ENCODE data around the gene ROR1. TPM values are rescaled to one million over a fixed set of nuclear protein-coding genes. Genes with fewer than 3 reads are reported as not detected.

ROR1 gene
- total and polyA plus RNA-seq, 8 donors, result 25.5 to 95.8 (median 83.0) TPM

DNA sequence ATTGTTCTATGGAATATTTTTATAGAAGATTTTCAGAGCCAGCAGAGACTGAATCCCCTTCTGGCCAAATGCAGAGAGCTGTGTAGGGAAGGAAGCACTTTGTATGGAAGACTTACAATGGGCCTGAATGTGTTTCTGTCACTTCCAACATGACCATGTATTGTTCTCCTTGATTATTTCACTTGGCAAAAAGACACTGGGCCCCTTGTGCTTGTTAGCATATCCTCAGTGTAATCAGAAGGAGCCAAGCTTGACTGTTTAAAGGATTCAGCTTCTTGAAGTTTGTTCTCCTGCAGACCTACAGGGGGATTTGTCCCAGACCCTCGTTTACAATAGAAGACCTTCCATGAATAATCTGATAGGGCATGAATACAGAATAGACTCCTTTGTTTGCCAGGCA, 381.5 kb downstream of the ROR1 start:
- Histone ChIP-seq H3K27me3 (no peaks in the 10 kb centered on the region), H3K36me3 (no peaks in the 10 kb centered on the region), H3K27ac (no peak overlapping the region), H3K4me1 (no peaks in the 10 kb centered on the region), H3K4me3 (no peak overlapping the region), H3K9me3 (no peaks in the 10 kb centered on the region)
- intact Hi-C loops (cut with DNase I), result no loop called here
- ATAC-seq (no peak), DNase-seq (no peak)
- TF ChIP-seq, protein P1, sequence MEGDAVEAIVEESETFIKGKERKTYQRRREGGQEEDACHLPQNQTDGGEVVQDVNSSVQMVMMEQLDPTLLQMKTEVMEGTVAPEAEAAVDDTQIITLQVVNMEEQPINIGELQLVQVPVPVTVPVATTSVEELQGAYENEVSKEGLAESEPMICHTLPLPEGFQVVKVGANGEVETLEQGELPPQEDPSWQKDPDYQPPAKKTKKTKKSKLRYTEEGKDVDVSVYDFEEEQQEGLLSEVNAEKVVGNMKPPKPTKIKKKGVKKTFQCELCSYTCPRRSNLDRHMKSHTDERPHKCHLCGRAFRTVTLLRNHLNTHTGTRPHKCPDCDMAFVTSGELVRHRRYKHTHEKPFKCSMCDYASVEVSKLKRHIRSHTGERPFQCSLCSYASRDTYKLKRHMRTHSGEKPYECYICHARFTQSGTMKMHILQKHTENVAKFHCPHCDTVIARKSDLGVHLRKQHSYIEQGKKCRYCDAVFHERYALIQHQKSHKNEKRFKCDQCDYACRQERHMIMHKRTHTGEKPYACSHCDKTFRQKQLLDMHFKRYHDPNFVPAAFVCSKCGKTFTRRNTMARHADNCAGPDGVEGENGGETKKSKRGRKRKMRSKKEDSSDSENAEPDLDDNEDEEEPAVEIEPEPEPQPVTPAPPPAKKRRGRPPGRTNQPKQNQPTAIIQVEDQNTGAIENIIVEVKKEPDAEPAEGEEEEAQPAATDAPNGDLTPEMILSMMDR (IDR thresholded peaks at IDR 0.05), result no peak

DNA sequence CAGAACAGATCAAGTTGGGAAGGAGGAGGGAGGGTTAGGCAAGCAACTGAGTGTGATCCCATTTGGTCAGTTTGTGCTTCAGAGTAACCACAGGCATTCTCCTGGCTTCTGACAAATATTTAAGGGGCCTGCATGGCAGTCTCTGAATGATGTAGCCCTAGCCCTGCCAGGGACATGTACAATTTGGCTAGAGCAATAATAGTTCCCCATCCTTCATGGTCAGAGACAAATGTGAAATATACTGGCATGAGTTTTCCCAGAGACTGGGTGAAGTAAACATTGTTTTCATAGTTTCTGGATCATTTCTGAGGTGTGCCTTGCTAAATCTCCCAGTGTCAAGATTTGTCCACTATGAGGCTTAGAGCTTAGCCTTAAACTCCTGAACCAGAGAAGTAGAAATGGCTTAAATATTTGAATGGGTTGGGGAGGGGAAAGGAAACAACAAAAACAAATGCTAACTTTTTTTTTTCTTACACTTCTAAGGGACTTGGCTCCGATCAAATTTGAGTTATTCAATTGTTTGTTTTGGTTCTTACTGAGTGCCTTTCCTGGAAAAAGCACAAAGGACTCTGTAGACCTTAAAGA, 387.6 kb downstream of the ROR1 start:
- Histone ChIP-seq H3K4me1 (peaks cover 0 to 19% of the 10 kb centered on the region in 2 donors), H3K36me3 (no peaks in the 10 kb centered on the region), H3K9me3 (no peaks in the 10 kb centered on the region), H3K4me3 (no peak overlapping the region), H3K27ac (peak overlapping the region in 1 of 2 donors; percentile 26), H3K27me3 (no peaks in the 10 kb centered on the region)
- DNase-seq, result no peak
- intact Hi-C loops (cut with DNase I), result no loop called here
- peak; percentile 64 for ATAC-seq
- TF ChIP-seq, protein P1 (IDR thresholded peaks at IDR 0.05), result no peak

DNA sequence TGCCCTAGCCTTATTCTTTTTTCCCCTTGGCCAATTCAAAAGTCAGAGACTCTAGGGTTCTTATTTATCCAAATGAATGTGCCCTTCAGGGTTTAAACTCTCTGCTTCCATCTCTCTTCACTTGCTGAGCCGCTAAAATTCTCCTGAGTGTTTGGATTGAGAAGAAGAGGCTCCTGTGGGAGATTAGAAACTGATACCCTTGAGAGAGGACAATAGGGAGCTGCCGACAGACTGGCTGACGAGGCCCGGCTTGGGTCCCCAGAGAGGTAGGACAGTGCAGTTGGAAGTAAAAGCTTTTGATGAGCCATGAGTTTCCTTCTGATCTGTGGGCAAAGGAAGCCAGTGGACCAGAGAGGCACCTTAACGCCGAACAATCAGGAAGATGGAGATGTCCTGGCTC, 388.3 kb downstream of the ROR1 start:
- H3K4me1 ChIP-seq, result peaks cover 0 to 19% of the 10 kb centered on the region in 2 donors
- intact Hi-C loops (cut with DNase I), result no loop called here
- no peak for ATAC-seq
- H3K9me3 ChIP-seq, result no peaks in the 10 kb centered on the region
- H3K27ac ChIP-seq, result peak overlapping the region in 1 of 2 donors; percentile 26
- TF ChIP-seq, protein P1 (IDR thresholded peaks at IDR 0.05), result no peak
- H3K27me3 ChIP-seq, result no peaks in the 10 kb centered on the region
- no peak for DNase-seq
- no peak overlapping the region for H3K4me3 ChIP-seq
- H3K36me3 ChIP-seq, result no peaks in the 10 kb centered on the region

DNA sequence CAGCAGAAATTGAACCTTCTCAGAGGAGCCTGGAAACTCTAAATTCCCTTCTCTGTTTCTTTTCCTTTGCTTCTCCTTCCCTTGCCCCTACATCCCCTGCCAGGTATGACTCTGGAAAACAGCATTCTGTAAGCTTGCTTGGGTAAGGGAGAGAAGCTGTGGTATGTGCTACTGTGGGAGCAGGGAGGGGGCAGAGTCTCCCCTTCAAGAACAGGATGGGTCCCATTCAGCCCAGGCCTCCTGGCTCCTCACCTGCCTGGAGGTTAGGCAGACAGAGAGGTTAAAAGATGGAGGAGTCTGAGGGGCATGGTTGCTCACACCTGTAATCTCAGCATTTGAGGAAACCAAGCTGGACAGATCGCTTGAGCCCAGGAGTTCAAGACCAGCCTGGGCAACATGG, 389.0 kb downstream of the ROR1 start:
- H3K27me3 ChIP-seq, result no peaks in the 10 kb centered on the region
- no peaks in the 10 kb centered on the region for H3K36me3 ChIP-seq
- DNase-seq (no peak), ATAC-seq (no peak)
- H3K27ac ChIP-seq, result no peak overlapping the region
- intact Hi-C loops (cut with DNase I), result no loop called here
- TF ChIP-seq, protein P1 (IDR thresholded peaks at IDR 0.05), result no peak
- H3K9me3 ChIP-seq, result no peaks in the 10 kb centered on the region
- H3K4me1 ChIP-seq, result peaks cover 0 to 19% of the 10 kb centered on the region in 2 donors
- no peak overlapping the region for H3K4me3 ChIP-seq

DNA sequence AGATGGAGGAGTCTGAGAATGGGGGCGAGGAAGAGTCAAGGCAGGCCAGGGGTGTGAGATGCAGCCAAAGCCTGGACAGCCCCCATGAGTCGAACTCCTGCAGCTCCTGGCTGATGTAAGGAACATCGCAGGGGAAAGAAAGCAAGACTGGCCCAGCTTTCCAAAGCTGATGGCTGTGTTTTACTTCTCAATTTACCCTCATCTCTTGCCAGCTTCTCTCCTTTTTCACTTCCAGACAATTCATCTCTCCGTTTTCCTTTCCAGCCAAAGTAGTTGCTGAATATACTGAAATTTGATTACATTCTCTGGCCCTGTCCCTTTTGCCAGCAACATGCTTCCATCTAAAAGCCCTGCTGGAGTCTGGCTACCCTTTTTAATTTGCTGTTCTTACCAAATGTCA, 389.6 kb downstream of the ROR1 start:
- intact Hi-C loops (cut with DNase I), result no loop called here
- peaks cover 0 to 19% of the 10 kb centered on the region in 2 donors for H3K4me1 ChIP-seq
- TF ChIP-seq, protein P1 (IDR thresholded peaks at IDR 0.05), result no peak
- no peaks in the 10 kb centered on the region for H3K27me3 ChIP-seq
- no peaks in the 10 kb centered on the region for H3K9me3 ChIP-seq
- no peak for DNase-seq
- no peaks in the 10 kb centered on the region for H3K36me3 ChIP-seq
- peak; percentile 7 for ATAC-seq
- H3K27ac ChIP-seq, result no peak overlapping the region
- H3K4me3 ChIP-seq, result no peak overlapping the region
